Activated T-helper 1 cell treated with anti-CD3 and anti-CD28 coated beads, Interleukin-2, amount 50 U/mL, for 16 hours (primary cell): ENCODE data around the gene UBLCP1.

Experiments used
- DNase-seq, 2 donors: peaks; one replicate each; pipeline ENCODE4 v3.0.0-alpha.2; 2020; ENCODE audit warnings: low read depth in 1 of 2, low spot score in 1 of 2

Gene UBLCP1

DNA sequence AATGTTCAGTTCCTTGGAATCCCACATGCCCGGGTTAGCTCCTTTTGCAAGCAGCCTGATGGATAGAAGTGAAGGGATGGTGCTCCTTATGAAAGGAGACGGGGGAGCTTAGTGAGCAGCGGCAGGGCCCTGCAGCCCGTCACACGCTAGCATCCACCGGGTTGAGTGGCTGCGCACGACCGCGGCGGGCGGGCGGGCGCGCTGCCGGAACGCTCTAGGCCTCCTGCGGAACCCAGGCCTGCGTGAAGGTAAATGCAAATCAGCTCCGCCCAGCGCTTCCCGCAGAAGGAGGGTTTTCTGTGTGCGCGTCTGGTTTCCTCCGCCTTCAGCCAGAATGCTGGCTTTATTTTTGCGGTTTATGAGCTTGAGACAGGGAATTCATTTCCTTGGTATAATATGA, 47.4 kb downstream of the UBLCP1 start:
- DNase-seq: no peak

DNA sequence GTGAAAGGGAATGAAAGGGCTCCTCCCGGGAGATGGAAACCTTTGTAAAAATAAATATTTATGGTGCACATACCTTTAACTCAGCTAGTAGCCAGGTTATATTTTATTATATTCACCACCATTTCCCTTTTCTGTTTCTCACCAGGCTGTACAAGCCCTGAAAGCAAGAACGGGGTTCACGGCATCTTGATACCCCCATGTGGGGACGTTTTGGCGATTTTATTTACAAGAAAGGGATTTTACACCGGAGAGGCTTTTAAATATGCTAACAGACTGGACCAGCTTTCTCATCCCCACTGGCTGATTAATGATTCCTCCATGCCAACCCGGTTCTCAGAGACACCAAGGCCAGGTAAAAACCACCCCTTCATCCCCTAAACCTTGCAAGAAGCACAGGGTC, 48.0 kb downstream of the UBLCP1 start:
- DNase-seq: no peak

DNA sequence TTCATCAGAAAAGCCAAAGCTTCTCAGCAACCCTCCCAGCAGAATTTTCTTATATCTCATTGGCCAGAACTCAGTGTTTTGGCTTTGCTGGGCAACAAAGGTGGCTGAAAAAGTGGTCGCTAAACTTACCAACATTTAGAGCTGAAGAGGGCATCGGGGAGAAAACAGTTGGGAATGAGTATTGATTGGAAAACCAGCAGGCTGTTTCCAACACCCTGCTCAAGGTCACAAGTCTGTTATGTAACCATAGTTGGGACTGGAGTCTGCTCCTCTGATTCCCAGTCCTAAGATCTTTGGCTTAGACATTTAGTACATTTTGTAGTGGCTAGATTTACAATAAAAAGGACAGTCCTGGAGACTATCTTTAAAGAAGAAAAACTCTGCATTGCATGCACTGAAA, 50.1 kb downstream of the UBLCP1 start:
- no peak for DNase-seq

DNA sequence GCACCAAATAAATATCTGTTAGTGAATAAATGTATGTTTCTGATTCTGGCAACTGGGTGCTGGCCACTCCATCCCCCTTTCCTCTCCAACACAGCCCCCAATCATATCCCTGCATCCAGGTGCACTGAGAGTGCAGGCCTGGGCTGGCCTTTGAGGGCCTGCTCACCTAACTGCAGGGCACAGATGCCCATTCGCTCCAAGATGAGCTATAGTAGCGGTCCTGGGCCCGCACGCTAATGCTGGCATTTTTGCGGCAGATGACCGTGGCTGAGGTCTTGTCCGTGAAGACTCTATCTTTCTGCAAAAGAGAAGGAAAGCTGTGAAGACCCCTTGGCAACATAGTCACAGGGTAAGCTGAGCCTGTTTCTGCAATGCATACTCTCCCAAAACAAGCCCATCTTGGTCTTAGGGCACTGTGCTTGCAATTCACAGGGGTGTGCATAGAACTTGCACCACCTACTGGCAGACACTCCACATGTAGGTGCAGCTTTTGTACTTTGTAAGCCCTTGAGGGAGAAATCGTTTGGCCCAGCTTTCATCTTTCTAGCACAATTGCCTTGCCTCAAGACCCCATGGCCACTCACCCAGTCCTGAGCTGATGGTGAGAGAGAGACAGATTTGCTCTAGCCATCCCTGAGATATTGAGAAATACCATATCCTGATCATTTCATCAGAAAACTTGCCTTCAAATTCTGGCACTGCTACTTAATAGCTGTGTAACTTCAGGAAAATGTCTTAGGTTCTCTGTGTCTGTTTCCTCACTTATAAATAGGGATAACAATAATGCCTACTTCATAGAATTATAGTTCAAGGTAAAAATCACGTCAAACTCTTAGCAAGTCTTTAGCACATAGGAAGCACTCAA, 53.7 kb downstream of the UBLCP1 start:
- no peak for DNase-seq

GRCh38 chr5:159317849-159318248, 54.8 kb downstream of the UBLCP1 start:
- no peak for DNase-seq

DNA sequence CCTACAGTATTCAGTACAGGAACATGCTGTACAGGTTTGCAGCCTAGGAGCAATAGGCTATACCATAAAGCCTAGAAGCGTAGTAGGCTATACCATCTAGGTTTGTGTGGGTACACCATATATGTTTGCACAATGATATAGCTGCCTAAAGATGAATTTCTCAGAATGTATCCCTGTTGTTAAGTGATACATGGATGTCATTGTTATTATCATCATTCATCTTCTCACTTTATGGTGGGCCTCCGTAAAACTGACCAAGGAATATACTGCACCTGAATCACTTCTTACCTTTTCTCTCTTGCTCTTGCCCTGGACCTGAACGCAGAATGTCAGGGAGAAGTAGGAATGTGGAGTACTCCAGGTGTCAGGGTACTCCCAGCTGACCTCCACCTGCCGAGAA, 55.4 kb downstream of the UBLCP1 start:
- DNase-seq: no peak

DNA sequence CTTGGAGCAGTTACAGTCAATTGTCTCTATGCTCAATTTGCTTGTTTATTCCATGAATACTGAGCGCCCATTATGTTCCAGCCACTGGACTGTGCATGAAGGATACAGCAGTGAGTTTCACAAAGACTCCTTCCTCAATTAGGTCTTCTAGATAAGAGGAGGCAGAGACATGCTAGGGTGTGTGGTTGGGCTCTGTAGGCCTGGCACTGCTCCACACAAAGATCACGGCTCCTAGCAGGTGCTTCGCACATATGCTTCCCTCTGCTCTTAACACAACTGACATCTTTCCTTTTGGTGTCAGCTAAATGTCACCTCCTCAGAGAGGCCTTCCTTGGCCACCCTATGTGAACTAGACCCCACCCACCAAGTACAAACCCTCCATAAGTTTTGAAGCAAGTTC, 56.3 kb downstream of the UBLCP1 start:
- DNase-seq: no peak

GRCh38 chr5:159319832-159320231, 56.7 kb downstream of the UBLCP1 start:
- DNase-seq: no peak

GRCh38 chr5:159322180-159322579, 59.1 kb downstream of the UBLCP1 start:
- no peak for DNase-seq

- no peak for DNase-seq
Observed at GRCh38 chr5:159324102-159324755, 61.1 kb downstream of the UBLCP1 start.

DNA sequence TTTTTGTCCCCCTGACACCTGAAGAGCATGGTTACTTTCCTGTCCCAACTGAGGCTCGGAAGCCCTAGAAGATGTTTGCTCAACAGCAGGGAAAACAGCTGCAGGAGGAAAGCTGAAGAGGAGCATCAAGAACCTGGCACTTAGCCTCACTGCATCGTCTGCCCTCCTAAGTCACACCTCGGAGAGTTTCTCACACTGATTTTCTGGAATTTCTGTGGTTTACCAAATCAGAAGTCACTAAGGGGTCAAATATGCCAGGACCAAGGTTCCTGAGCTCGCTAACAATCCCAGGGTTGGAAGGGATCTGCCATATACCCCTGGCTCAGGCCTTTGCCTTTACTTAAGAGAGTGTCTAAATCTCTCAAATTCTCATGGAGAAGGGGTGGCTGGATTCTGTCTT, 61.9 kb downstream of the UBLCP1 start:
- DNase-seq: no peak

- no peak for DNase-seq
Observed at GRCh38 chr5:159330131-159330800, 67.2 kb downstream of the UBLCP1 start, which contains the start of gene IL12B. IL12B (minus strand) TSS chr5:159330487; CDS start chr5:159326782, 3,705 bp downstream.

DNA sequence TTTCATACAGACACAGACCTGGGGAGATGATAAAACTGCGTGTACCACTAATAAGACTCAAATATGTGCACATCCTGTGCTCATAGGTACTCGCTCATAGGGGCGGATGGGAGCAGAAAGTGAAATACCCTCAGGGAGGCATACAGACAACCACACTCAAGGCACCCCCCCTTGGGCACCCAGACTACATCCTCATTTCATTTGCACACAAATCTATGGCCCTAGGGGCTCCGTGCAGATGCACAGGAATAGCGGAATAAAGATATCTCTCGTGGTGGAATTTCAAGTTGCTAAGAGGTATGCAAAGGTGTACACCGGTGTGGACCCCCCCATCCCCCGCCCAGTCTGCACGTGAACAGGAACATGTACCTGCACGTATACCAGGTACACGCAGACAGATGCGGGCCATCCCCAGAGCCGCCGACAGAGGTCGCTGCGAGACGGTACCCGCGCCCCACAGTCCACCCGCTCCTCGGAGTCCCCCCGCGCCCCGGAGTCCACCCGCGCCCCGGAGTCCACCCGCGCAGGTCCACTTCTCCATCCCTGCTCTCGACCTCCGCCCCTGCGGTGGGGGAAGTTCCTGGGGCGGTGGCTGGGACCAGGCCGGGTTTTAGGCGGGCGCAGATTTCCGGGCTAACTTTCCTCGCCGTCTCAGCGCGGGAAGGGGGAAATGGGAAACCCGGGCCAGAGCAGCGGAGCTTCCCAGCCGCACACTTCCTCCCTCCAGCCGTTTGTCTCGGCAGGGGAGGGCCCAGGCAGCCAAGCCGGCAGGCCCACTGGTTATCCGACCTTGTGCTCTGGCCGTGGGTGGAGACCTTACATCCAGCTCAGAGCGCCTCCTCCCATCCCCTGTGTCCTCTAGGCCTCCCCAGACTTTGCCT, 68.2 kb downstream of the UBLCP1 start:
- peak; percentile 64 for DNase-seq

DNA sequence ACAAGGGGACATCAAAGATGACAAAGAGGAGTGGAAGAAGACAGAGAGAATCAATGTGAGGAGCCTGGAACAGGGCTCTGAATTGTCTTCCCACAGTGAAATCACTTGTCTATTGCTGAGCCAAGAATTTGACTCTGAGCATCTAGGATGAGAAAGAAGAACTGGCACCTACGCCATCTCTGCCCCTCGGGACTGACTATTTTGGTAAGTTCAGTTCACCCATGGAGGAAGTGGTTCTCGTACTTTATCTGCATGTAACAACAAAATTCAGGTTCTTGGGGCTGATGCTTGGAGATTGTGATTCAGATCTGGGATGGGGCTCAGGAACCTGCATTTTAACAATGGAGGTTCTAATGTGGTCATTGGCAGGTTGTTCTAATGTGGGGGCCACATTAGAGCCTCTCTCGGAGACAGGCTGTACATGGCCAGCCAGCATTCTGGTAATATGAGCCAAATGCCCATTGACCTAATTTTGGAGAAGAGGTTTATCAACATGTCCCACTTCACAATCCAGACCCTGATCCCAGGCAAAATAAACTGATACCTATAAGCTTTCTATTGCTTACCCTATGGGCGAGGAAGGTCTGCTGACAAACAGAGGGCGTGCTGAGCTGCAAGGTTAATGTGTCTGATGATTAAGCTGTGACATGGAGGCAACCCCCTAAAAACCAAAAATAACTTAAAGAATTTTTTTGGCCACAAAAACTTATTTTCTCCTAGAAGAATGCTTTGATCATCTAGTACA, 69.9 kb downstream of the UBLCP1 start:
- no peak for DNase-seq

DNA sequence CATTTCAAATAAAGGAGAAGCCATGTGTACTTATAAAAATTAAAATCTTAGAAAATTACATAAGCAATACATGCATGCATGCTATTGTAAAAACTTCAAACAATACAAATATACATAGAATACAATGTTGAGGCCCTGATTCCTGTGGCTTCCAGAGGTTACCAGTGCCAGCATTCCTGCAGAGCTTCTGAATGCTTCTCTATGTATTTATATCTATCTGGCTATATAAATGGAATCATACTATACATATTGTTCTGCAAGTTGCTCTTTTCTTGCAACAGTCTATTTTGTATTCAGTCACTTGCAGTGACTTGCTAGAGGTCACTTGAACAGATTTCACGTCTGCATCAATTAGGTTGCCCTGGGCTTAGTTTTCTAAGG, 70.4 kb downstream of the UBLCP1 start:
- DNase-seq: no peak
